HG03139 (cell line): ENCODE data around the gene EHMT1.

Experiments
- ATAC-seq: cut with Tn5 transposase; IDR thresholded peaks from one replicate; pipeline ENCODE4 v1.9.1; 2021; ENCODE audit not compliant: unreplicated experiment

Gene EHMT1

GRCh38 chr9:137643921-137644320 lies 25.1 kb downstream of the EHMT1 start:
- no peak for ATAC-seq

- no peak for ATAC-seq
Observed at GRCh38 chr9:137645211-137645610, 26.4 kb downstream of the EHMT1 start.

DNA sequence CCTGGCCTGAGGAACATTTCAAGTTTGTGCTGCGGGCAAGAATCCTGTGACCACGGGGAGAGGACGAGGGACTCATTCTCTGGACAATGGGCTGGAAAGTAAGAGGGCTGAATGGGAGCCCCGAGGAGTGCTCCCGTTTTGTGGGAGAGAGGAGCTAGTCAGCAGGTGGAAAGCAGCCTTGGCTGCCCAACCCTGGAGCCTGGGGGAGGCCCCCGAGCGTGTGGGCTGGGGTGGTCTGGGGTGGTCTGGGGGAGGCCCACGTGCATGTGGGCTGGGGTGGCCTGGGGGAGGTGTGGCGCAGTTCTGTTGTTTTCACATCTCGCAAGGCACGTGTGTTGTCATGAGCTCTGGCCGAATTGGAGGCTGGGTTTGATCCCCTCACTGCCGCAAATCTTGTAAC lies 27.5 kb downstream of the EHMT1 start:
- ATAC-seq = no peak

DNA sequence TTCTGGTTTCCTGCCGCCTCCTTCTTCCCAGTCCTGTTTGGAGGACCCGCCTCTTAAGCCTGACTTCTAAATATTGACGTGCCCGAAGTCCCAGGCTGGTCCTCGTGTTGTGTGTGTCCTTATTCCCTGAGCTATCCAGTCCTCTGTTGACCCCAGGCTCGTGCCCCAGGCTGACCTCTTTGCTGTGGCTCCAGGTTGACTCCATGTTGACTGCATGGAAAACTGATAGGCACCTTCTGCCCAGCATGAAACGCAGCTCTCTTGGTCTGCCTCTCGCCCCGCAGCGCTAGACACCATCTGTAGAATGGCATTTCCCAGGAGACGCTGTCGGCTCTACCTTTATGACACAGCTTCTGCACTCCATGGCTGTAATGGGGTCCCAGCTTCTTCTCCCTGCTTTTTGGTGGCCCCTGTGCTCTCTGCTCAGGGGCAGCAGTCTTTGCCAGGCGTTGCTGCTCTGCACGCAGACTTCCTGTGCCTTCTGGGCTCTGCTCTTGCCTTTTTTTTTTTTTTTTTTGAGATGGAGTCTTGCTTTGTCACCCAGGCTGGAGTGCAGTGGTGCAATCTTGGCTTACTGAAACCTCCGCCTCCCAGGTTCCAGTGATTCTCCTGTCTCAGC lies 28.4 kb downstream of the EHMT1 start:
- no peak for ATAC-seq

DNA sequence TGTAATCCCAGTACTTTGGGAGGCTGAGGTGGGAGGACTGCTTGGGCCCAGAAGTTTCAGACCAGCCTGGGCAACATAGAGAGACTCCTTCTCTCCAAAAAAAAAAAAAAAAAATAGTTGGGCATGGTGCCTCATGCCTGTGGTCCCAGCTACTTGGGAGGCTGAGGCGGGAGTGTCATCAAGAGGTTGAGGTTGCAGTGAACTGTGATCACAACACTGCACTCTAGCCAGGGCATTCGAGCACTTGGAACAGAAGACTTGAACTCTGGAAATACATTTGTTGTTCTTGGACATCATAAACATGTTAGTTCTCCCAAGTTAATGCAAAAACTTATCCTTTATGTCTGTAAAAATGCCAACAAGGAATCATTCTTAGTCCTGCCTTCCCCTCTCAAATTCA lies 29.6 kb downstream of the EHMT1 start:
- no peak for ATAC-seq

DNA sequence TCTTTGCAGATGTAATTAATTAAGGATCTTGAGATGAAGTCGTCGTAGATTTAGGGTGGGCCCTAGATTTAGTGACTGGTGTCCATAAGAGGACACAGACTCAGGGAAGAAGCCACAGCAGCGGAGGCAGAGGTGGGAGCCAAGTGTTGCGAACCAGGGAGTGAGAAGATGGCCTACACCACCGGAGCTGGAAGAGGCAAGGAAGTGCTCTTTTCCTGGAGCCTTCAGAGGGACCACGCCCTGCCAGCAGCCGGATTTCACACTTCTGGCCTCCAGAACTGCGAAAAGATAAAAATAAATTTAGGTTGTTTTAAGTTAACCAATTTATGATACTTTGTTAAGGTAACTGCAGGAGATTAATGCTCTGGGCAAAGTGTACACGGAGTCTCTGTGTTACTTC lies 30.7 kb downstream of the EHMT1 start:
- no peak for ATAC-seq

GRCh38 chr9:137650259-137650658 lies 31.5 kb downstream of the EHMT1 start:
- no peak for ATAC-seq

DNA sequence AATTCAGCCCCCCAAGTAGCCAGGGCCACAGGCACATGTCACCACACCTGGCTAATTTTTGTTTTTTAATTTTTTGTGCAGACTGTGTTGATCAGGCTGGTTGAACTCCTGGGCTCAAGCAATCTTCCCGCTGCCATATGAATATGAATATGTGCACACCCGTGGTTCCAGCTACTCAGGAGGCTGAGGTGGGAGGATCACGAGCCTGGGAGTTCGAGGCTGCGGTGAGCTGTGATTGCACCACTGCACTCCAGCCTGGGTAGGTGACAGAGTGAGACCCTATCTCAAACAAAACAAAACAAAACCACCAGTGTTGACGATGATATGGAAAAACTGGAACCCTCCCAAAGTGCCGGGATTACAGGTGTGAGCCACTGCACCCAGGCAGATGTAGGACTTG lies 32.0 kb downstream of the EHMT1 start:
- ATAC-seq = no peak

GRCh38 chr9:137656416-137656815 lies 37.6 kb downstream of the EHMT1 start:
- ATAC-seq = no peak

- no peak for ATAC-seq
Observed at GRCh38 chr9:137657606-137658005, 38.8 kb downstream of the EHMT1 start.

DNA sequence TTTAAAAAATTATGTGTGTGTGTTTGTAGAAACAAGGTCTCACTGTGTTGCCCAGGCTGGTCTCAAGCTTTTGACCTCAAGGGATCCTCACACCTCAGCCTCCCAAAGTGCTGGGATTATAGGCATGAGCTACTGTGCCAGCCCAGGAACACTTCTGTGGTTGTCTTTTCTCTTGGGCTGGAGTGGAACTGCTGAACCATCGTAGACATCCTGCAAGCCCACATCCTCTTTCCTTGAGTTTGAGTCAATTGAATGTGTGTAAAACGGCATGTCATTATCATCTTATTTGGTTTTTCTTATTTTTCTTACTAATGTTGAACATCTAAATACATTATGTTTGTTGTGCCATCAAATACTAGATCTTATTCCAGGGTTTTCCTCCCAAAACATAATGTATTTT lies 40.0 kb downstream of the EHMT1 start:
- ATAC-seq = no peak

- no peak for ATAC-seq
Observed at GRCh38 chr9:137660144-137660543, 41.3 kb downstream of the EHMT1 start.

GRCh38 chr9:137663584-137663983 lies 44.8 kb downstream of the EHMT1 start:
- ATAC-seq = no peak

- ATAC-seq = no peak
Observed at GRCh38 chr9:137664676-137665075, 45.9 kb downstream of the EHMT1 start.

- no peak for ATAC-seq
Observed at GRCh38 chr9:137665226-137665625, 46.4 kb downstream of the EHMT1 start.

DNA sequence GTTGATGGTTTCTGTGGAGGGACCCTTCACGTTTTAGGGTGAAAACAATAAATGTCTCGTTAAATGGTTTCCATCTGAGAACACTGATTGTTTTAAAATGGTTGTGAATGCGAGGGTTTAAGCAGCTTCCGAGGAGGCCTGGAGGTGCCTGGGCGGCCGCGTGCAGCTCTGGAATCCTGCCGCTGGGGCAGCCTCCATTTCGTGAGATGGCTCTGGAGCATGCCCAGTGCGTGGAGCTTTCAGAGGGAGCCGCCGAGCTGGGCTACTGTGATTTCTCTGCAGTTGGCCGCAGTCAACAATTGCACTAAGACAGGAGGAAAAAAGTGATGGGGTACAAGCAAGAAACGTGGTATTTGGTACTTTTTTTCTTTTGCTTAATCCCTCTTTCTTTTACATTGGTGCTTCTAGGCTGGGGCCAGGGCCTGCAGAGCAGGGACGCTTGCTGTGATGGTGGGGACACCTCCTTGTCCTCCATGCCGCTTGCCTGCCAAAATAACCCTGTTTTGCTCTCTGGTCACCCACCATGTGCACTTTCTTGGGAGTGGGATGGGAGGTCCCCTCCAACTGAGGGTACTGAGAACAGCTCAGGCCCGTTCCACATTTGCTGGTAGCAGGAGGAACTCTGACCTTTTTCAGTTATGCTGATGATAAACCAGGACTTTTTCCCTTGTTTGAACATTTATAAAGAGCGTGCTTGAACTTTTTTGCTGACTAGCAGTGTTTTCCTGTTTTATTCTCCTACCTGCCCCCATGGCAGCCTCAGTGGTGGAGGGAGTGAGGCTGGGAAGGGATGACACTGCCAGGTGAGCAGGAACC lies 47.1 kb downstream of the EHMT1 start:
- ATAC-seq = no peak

DNA sequence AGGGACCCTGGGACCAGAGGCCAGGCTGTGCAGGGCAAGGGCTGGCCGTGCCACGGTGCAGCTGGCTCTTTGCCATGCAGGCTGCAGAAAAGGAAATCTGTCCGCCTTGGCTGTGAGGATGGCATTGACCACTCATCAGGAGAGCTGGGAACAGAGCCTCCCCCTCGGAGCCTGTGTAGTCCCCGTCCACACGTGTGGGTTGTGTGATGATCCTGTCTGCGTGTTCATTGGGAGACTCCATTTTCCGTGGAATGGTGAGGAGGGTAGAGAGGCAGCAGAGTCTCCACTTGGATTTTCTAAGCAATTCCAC lies 47.7 kb downstream of the EHMT1 start:
- no peak for ATAC-seq

DNA sequence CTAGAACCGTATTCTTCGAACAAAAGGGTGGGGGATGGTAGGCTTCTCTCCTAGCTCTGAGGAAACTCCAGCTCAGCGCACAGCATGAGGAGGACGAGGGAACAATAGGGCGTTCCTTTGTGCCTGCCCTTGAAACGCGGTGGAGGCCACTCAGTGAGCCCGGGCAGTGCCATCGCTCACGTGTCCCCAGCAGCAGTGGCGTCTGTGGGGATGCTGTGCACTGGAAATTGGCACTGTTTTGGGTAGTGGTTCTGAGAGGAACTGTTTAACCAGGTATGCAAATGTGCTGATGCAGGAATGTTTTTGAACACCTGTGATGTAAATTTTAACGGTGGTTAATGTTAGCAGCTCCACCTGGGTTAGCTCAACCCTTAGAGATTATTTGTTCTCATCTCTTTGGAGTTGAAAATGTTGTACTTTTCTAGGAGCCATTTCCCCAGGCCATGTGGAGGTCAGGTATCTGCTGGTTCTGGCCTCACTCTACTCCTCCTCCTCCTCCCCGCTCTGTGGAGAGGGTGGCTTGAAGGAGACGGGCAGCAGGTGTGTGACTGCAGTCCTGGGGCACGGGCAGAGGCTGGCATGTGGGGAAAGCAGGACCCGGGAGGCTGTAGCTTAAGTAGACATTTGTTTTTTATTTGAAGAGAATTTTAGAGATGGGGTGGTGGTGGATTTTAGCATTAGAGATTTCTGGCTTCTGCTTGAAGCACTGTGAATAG lies 48.3 kb downstream of the EHMT1 start:
- ATAC-seq = no peak

DNA sequence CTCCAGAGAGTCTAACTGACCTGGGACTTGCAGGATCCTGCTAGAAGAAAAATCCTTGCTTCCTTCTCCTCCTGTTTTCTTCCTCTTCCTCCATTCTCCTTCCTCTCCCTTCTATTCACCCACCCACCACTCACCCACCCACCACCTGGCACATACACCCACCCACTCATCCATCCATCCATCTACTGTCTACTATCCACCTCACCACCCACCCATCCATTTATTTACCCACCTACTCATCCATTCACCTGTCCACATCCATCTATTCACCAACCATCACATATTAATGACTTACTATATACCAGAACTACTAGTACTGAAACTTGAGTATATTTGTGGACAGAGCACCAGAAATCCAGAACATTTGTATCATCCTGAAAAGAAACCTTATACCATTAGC lies 49.4 kb downstream of the EHMT1 start:
- ATAC-seq = no peak

DNA sequence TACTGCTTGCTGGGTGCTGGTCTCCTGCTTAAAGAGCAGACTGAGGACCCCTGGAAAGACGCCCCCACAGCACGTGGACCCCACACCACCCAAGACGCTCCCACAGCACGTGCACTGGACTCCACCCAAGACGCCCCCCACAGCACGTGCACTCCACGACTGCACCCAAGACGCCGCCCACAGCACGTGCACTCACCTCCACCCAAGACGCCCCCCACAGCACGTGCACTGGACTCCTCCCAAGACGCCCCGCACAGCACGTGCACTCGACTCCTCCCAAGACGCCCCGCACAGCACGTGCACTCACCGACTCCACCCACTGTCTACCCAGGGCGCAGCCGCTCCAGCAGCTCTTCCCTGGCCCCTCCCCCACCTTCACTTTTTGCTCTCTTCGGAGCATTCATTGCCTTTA lies 50.5 kb downstream of the EHMT1 start:
- no peak for ATAC-seq

DNA sequence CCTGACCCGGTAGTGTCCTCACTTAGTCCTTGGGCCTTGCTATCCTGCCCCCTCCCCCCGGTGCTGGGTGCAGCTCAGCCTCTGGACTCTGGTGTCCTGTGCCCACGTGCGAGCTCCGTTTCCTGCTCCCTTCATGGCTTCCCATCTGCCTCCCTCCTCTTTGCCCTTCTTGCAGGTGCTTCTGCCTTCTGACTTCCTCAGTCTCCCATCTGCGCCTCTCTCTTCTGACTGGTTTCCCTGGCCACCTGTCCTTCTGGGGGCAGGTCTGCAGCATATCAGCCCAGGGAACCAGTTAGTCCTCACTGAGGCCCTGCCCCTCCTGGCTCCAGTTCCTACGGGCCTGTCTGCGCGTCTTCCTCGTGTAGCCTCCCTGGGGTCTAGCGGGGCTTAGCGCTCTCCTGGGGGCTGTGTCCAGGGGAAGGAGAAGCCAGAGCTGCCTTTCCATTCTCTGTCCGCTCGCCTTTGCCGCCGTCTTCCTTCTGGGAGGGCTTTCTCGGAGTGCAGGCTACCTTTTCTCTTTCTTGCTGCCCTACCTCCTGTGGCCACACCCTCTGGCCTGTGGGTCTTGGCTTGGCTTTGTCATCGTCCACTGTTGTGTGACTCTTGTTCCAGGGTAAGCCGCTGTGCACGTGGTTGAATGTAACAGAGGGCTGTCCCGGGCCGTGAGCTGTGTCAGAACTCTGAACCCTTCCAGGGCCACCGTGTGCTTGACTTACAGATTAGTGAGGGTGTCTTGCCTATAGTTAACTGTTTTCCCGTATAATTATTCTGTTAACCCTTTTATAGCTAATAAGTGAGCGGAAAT lies 51.8 kb downstream of the EHMT1 start:
- ATAC-seq = no peak

DNA sequence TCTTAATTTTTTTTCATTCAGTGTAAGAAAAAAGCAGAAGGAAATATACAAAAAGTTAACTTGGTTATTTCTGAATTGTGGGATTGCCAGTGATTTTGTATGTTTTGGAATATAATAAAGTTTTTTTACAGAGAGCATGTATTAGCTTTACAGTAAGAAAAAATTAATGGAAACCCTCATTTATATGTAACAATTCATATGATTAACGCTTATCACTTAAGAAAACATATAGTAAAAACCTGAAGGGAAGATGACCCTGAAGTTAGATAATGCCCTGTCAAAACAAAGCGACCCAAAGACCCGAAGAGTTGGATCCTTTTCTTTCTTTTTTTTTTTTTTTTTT lies 52.4 kb downstream of the EHMT1 start:
- no peak for ATAC-seq
